SJCRH30 (cell line): ENCODE results near the gene CDC42EP5. TPM values are rescaled to one million over a fixed set of nuclear protein-coding genes. Genes with fewer than 3 reads are reported as not detected.
"Not testable (repeated sequence)": the region's sequence is repeated elsewhere in the genome, so short reads cannot be mapped to it uniquely, and the experiment has no call there.

Experiments used
- DNase-seq, 2 experiments: peaks; one replicate each; pipeline ENCODE4 v3.0.0-alpha.2; 2015 to 2020
- H3K27ac ChIP-seq: fragments of 250-450 bp; sonication (Bioruptor Pico); 2 replicates; pipeline ENCODE4 v1.5.1; 2020; ENCODE audit warnings: mild to moderate bottlenecking, moderate library complexity
- H3K27me3 ChIP-seq: fragments of 250-450 bp; sonication (Bioruptor Pico); 2 replicates; pipeline ENCODE4 v1.5.1; 2020; ENCODE audit warnings: mild to moderate bottlenecking, moderate library complexity
- H3K36me3 ChIP-seq: fragments of 250-450 bp; sonication (Bioruptor Pico); 2 replicates; pipeline ENCODE4 v1.5.1; 2020; ENCODE audit warnings: mild to moderate bottlenecking, moderate library complexity
- H3K4me1 ChIP-seq: fragments of 250-450 bp; sonication (Bioruptor Pico); 2 replicates; pipeline ENCODE4 v1.5.1; 2020; ENCODE audit warnings: mild to moderate bottlenecking, moderate library complexity
- H3K4me3 ChIP-seq: fragments of 250-450 bp; sonication (Bioruptor Pico); 2 replicates; pipeline ENCODE4 v1.5.1; 2020; ENCODE audit warnings: mild to moderate bottlenecking, moderate library complexity
- H3K9me3 ChIP-seq: fragments of 250-450 bp; sonication (Bioruptor Pico); replicated peaks from 2 replicates; pipeline ENCODE4 v1.5.1; 2020; ENCODE audit warnings: mild to moderate bottlenecking, moderate library complexity
- total RNA-seq: library from RNA; depleted of rRNA; stranded (reverse); fragments of >200 nt; shearing (Covaris generic); gene quantifications from 2 replicates; pipeline ENCODE4 v1.2.3, GENCODE V29; 2014; rRNA removed

The CDC42EP5 gene
- total RNA-seq, result 0.20 and 1.2 TPM in 2 replicates

- Histone ChIP-seq H3K27ac (no peak within 1 kb of the TSS), H3K9me3 (no peaks in the 10 kb centered on the region), H3K36me3 (no peaks in the 10 kb centered on the region), H3K4me1 (no peaks in the 10 kb centered on the region; the same call in 1 of the 2 replicates), H3K27me3 (peaks cover 7% of the 10 kb centered on the region), H3K4me3 (no peak within 1 kb of the TSS)
- peak; percentile 41 to 55 for DNase-seq
Observed at GRCh38 chr19:54473071-54473891, at the start of gene CDC42EP5. Gene CDC42EP5, minus strand, starts transcription at chr19:54473296. Its CDS starts 7,749 bp downstream, at chr19:54465547.

GRCh38 chr19:54521860-54522513, 48.9 kb upstream of the CDC42EP5 start:
- Histone ChIP-seq H3K36me3 (no peaks in the 10 kb centered on the region), H3K27ac (no peak overlapping the region), H3K4me3 (no peak overlapping the region), H3K4me1 (no peaks in the 10 kb centered on the region), H3K9me3 (no peaks in the 10 kb centered on the region), H3K27me3 (no peaks in the 10 kb centered on the region; the same call in 1 of the 2 replicates)
- no peak for DNase-seq

- DNase-seq, result no peak
- H3K27me3 ChIP-seq, result no peaks in the 10 kb centered on the region; the same call in 1 of the 2 replicates
- H3K27ac ChIP-seq, result no peak overlapping the region
- H3K9me3 ChIP-seq, result no peaks in the 10 kb centered on the region
- H3K4me1 ChIP-seq, result no peaks in the 10 kb centered on the region
- H3K4me3 ChIP-seq, result no peak overlapping the region
- no peaks in the 10 kb centered on the region for H3K36me3 ChIP-seq
Observed at GRCh38 chr19:54521022-54521859, 48.1 kb upstream of the CDC42EP5 start.

GRCh38 chr19:54518844-54519243, 45.7 kb upstream of the CDC42EP5 start:
- Histone ChIP-seq H3K27me3 (no peaks in the 10 kb centered on the region; the same call in 1 of the 2 replicates), H3K27ac (no peak overlapping the region), H3K36me3 (no peaks in the 10 kb centered on the region), H3K4me3 (no peak overlapping the region), H3K9me3 (no peaks in the 10 kb centered on the region), H3K4me1 (no peaks in the 10 kb centered on the region)
- no peak for DNase-seq

GRCh38 chr19:54517483-54517882, 44.4 kb upstream of the CDC42EP5 start:
- Histone ChIP-seq H3K4me3 (no peak overlapping the region), H3K36me3 (no peaks in the 10 kb centered on the region), H3K9me3 (no peaks in the 10 kb centered on the region), H3K27me3 (no peaks in the 10 kb centered on the region; the same call in 1 of the 2 replicates), H3K27ac (no peak overlapping the region), H3K4me1 (no peaks in the 10 kb centered on the region)
- DNase-seq, result peak; percentile 79 to 89

GRCh38 chr19:54515156-54515555, 42.1 kb upstream of the CDC42EP5 start:
- DNase-seq, result no peak
- no peaks in the 10 kb centered on the region for H3K9me3 ChIP-seq
- no peaks in the 10 kb centered on the region for H3K36me3 ChIP-seq
- no peaks in the 10 kb centered on the region for H3K4me1 ChIP-seq
- H3K27me3 ChIP-seq, result no peaks in the 10 kb centered on the region
- no peak overlapping the region for H3K27ac ChIP-seq
- no peak overlapping the region for H3K4me3 ChIP-seq

GRCh38 chr19:54509200-54509940, 36.3 kb upstream of the CDC42EP5 start:
- not testable (repeated sequence) for H3K27ac ChIP-seq, H3K4me1 ChIP-seq, H3K4me3 ChIP-seq, H3K9me3 ChIP-seq, H3K36me3 ChIP-seq, DNase-seq, H3K27me3 ChIP-seq

GRCh38 chr19:54508487-54508886, 35.4 kb upstream of the CDC42EP5 start:
- not testable (repeated sequence) for H3K36me3 ChIP-seq, H3K4me1 ChIP-seq, DNase-seq, H3K27ac ChIP-seq, H3K27me3 ChIP-seq, H3K9me3 ChIP-seq, H3K4me3 ChIP-seq

GRCh38 chr19:54507824-54508223, 34.7 kb upstream of the CDC42EP5 start:
- Histone ChIP-seq H3K27me3 (no peaks in the 10 kb centered on the region), H3K36me3 (no peaks in the 10 kb centered on the region), H3K9me3 (no peaks in the 10 kb centered on the region), H3K4me1 (no peaks in the 10 kb centered on the region), H3K4me3 (no peak overlapping the region), H3K27ac (no peak overlapping the region)
- no peak for DNase-seq

GRCh38 chr19:54507038-54507717, 34.1 kb upstream of the CDC42EP5 start:
- H3K36me3 ChIP-seq, H3K9me3 ChIP-seq, H3K27ac ChIP-seq, H3K4me1 ChIP-seq, H3K27me3 ChIP-seq, H3K4me3 ChIP-seq, DNase-seq: not testable (repeated sequence)

GRCh38 chr19:54506079-54506478, 33.0 kb upstream of the CDC42EP5 start:
- DNase-seq, result no peak
- Histone ChIP-seq H3K36me3 (no peaks in the 10 kb centered on the region), H3K9me3 (no peaks in the 10 kb centered on the region), H3K4me3 (no peak overlapping the region), H3K27me3 (no peaks in the 10 kb centered on the region), H3K27ac (no peak overlapping the region), H3K4me1 (no peaks in the 10 kb centered on the region)

- not testable (repeated sequence) for H3K36me3 ChIP-seq, H3K27ac ChIP-seq, H3K4me3 ChIP-seq, H3K4me1 ChIP-seq, DNase-seq, H3K9me3 ChIP-seq, H3K27me3 ChIP-seq
Observed at GRCh38 chr19:54505542-54505941, 32.4 kb upstream of the CDC42EP5 start.

- no peak for DNase-seq
- Histone ChIP-seq H3K27ac (no peak within 1 kb of the TSS), H3K4me3 (no peak within 1 kb of the TSS), H3K9me3 (no peaks in the 10 kb centered on the region), H3K36me3 (no peaks in the 10 kb centered on the region), H3K27me3 (no peaks in the 10 kb centered on the region), H3K4me1 (no peaks in the 10 kb centered on the region)
Observed at GRCh38 chr19:54502518-54503048, 29.5 kb upstream of the CDC42EP5 start, which contains the start of gene LAIR2. Gene LAIR2, plus strand, starts transcription at chr19:54502831. Its CDS starts 88 bp downstream, at chr19:54502919.

GRCh38 chr19:54498451-54498772, 25.3 kb upstream of the CDC42EP5 start:
- not testable (repeated sequence) for H3K27me3 ChIP-seq, H3K27ac ChIP-seq, H3K36me3 ChIP-seq, H3K4me3 ChIP-seq, DNase-seq, H3K4me1 ChIP-seq, H3K9me3 ChIP-seq
